HCT116 (cell line): ENCODE measurements around the gene PCSK6. TPM values are rescaled to one million over a fixed set of nuclear protein-coding genes. Genes with fewer than 3 reads are reported as not detected.

ENCODE experiments used
- ATAC-seq: fragments of 200-7000 bp; cut with Tn5 transposase; 2 replicates; pipeline ENCODE4 v1.9.1; 2020; ENCODE audit warnings: mild to moderate bottlenecking, moderate library complexity
- BruUV-seq: library from RNA; stranded (reverse); fragments of 400-500 nt; replicated peaks from 2 replicates; lab custom pipeline; 2021; lab: Mats Ljungman, UMichigan
- CTCF ChIA-PET: fragments of 300-600 bp; sonication (Branson Sonifier 250); formaldehyde crosslinking; loops from one replicate; lab custom pipeline; 2021; ENCODE audit warnings: antibody characterized with exemption; lab: Charles Lee
- POLR2A ChIA-PET: fragments of 300-600, 350-600 bp; sonication (Branson Sonifier 250); formaldehyde crosslinking; loops from one replicate; lab custom pipeline; 2021; ENCODE audit warnings: antibody characterized with exemption; lab: Charles Lee
- RAD21 ChIA-PET, 2 experiments: fragments of 300-600 bp; sonication (Branson Sonifier 250); formaldehyde crosslinking; loops; one replicate each; lab custom pipeline; 2023; ENCODE audit warnings: low total read pairs in 2 of 2; ENCODE audit not compliant: uncharacterized antibody in 2 of 2, unreplicated experiment in 2 of 2, low non-redundant PET in 1 of 2; lab: Charles Lee
- DNase-seq: peaks from one replicate; pipeline ENCODE4 v3.0.0-alpha.2; 2010; ENCODE audit warnings: low read depth, low spot score
- H2AFZ ChIP-seq: fragments of 200-600 bp; shearing (Covaris generic), sonication (generic); 2 replicates; pipeline ENCODE4 v1.6.1; 2017; ENCODE audit warnings: low read depth, mixed run types, mixed read lengths, antibody characterized with exemption, low read length; ENCODE audit not compliant: poor library complexity, severe bottlenecking
- H3K27ac ChIP-seq: 2 replicates; pipeline ENCODE4 v1.5.1; 2012; ENCODE audit warnings: low read depth, low read length
- H3K27me3 ChIP-seq: fragments of 200-600 bp; sonication (generic); 2 replicates; pipeline ENCODE4 v1.6.1; 2016; ENCODE audit warnings: mixed run types, low read length, mixed read lengths; ENCODE audit not compliant: insufficient read depth
- H3K36me3 ChIP-seq, 2 experiments: fragments of 200-500 bp in 1 of 2; fragments of 200-600 bp in 1 of 2; sonication (Bioruptor generic) in 1 of 2; sonication (generic) in 1 of 2; 2 replicates each; pipeline versions ENCODE4 v1.5.1 to v1.6.1; 2014 to 2016; ENCODE audit warnings: low read length in 2 of 2, inconsistent platforms in 1 of 2, mixed read lengths in 1 of 2, mixed run types in 1 of 2; ENCODE audit not compliant: insufficient read depth in 2 of 2, control insufficient read depth in 1 of 2
- H3K4me1 ChIP-seq, 2 experiments: fragments of 200-600 bp in 1 of 2; sonication (generic) in 1 of 2; 2 replicates each; pipeline versions ENCODE4 v1.5.1 to v1.6.1; 2012 to 2017; ENCODE audit warnings: low read length in 2 of 2, inconsistent platforms in 1 of 2, mild to moderate bottlenecking in 1 of 2, mixed read lengths in 1 of 2, mixed run types in 1 of 2, moderate library complexity in 1 of 2; ENCODE audit not compliant: insufficient read depth in 2 of 2, control insufficient read depth in 1 of 2
- H3K4me2 ChIP-seq: fragments of 200-600 bp; sonication (generic); 2 replicates; pipeline ENCODE4 v1.6.1; 2017; ENCODE audit warnings: mixed run types, low read length, mixed read lengths
- H3K4me3 ChIP-seq, 2 experiments: fragments of 200-600 bp in 1 of 2; sonication (generic) in 1 of 2; replicated peaks in 1 of 2; 2 replicates each; pipeline ENCODE4 v1.5.1; 2011 to 2016; ENCODE audit warnings: low read length in 2 of 2, control low read depth in 1 of 2, low read depth in 1 of 2, mild to moderate bottlenecking in 1 of 2, mixed read lengths in 1 of 2, mixed run types in 1 of 2
- H3K79me2 ChIP-seq: fragments of 200-600 bp; sonication (generic); 2 replicates; pipeline ENCODE4 v1.6.1; 2017; ENCODE audit warnings: mild to moderate bottlenecking, mixed run types, low read length, moderate library complexity, mixed read lengths; ENCODE audit not compliant: insufficient read depth
- H3K9ac ChIP-seq: fragments of 200-600 bp; sonication (generic); 2 replicates; pipeline ENCODE4 v1.6.1; 2016; ENCODE audit warnings: low read length, mixed read lengths
- H3K9me2 ChIP-seq: fragments of 200-600 bp; sonication (generic), shearing (Covaris generic); 2 replicates; pipeline ENCODE4 v1.6.1; 2017; ENCODE audit warnings: mixed run types, mild to moderate bottlenecking, moderate library complexity; ENCODE audit not compliant: insufficient read depth
- H3K9me3 ChIP-seq, 2 experiments: fragments of 200-500 bp in 1 of 2; fragments of 200-600 bp in 1 of 2; sonication (Bioruptor generic) in 1 of 2; sonication (generic) in 1 of 2; 2 replicates each; pipeline ENCODE4 v1.6.1; 2014 to 2017; ENCODE audit warnings: low read length in 2 of 2, mixed read lengths in 2 of 2, inconsistent platforms in 1 of 2, low read depth in 1 of 2, mild to moderate bottlenecking in 1 of 2, mixed run types in 1 of 2, moderate library complexity in 1 of 2; ENCODE audit not compliant: control insufficient read depth in 1 of 2, insufficient read depth in 1 of 2
- H4K20me1 ChIP-seq: fragments of 200-600 bp; sonication (generic), shearing (Covaris generic); 2 replicates; pipeline ENCODE4 v1.6.1; 2017; ENCODE audit warnings: mixed run types, mild to moderate bottlenecking, moderate library complexity; ENCODE audit not compliant: insufficient read depth
- CEBPB ChIP-seq: IDR thresholded peaks from 2 replicates; pipeline ENCODE4 v1.6.1; 2012; ENCODE audit warnings: low read depth
- EZH2phosphoT487 ChIP-seq: fragments of 200-600 bp; IDR thresholded peaks from 2 replicates; pipeline ENCODE4 v1.6.1; 2018; ENCODE audit warnings: antibody characterized with exemption, borderline replicate concordance
- JUND ChIP-seq: IDR thresholded peaks from 2 replicates; pipeline ENCODE4 v1.6.1; 2012
- REST ChIP-seq: IDR thresholded peaks from 2 replicates; pipeline ENCODE4 v1.6.1; 2012; ENCODE audit warnings: low read depth
- SIN3A ChIP-seq: IDR thresholded peaks from 2 replicates; pipeline ENCODE4 v1.6.1; 2012; ENCODE audit warnings: low read depth
- SP1 ChIP-seq: IDR thresholded peaks from 2 replicates; pipeline ENCODE4 v1.6.1; 2012; ENCODE audit warnings: low read depth
- YY1 ChIP-seq: IDR thresholded peaks from 2 replicates; pipeline ENCODE4 v1.6.1; 2011; ENCODE audit warnings: low read length, low read depth, moderate library complexity, mild to moderate bottlenecking; ENCODE audit not compliant: insufficient replicate concordance; ENCODE audit errors: extremely low read depth
- ZFX ChIP-seq: fragments of 450-650 bp; IDR thresholded peaks from 2 replicates; pipeline ENCODE4 v1.6.1; 2017
- ZNF274 ChIP-seq: fragments of 200-500 bp; sonication (Bioruptor generic); IDR thresholded peaks from 2 replicates; pipeline ENCODE4 v1.6.1; 2014; ENCODE audit warnings: mild to moderate bottlenecking, low read depth, low read length, inconsistent platforms
- intact Hi-C: fragments of 100-400 bp; cut with micrococcal nuclease; formaldehyde crosslinking; loops from 2 replicates; pipeline ENCODE4 v1.10.0; 2022
- total RNA-seq: library from RNA; stranded (reverse); gene quantifications from one replicate; pipeline ENCODE4 v1.2.1, GENCODE V29; 2021; ENCODE audit not compliant: unreplicated experiment

Gene PCSK6
- total RNA-seq, 1 experiment from 2014 or later: 13.5 TPM

- no peak overlapping the region for H2AFZ ChIP-seq
- no peaks in the 10 kb centered on the region for H3K27me3 ChIP-seq
- H4K20me1 ChIP-seq: no peaks in the 10 kb centered on the region
- POLR2A ChIA-PET: no interaction called here
- intact Hi-C loops: no loop called here
- no peak for TF ChIP-seq JUND
- TF ChIP-seq SP1: no peak
- TF ChIP-seq EZH2phosphoT487: no peak
- no peak for TF ChIP-seq ZFX
- no peak for TF ChIP-seq REST
- no peak for TF ChIP-seq ZNF274
- no peak for TF ChIP-seq CEBPB
- TF ChIP-seq SIN3A: no peak
- no peak for TF ChIP-seq YY1
- no TSS peak for BruUV-seq
- DNase-seq (no peak), ATAC-seq (0 out of 2 replicates have a peak, but pooled peaks have one; percentile 13)
- no peak overlapping the region for H3K4me3 ChIP-seq
- no peaks in the 10 kb centered on the region for H3K79me2 ChIP-seq
- H3K4me1 ChIP-seq: no peaks in the 10 kb centered on the region
- CTCF ChIA-PET: no interaction called here
- no peaks in the 10 kb centered on the region for H3K9me3 ChIP-seq
- RAD21 ChIA-PET: no interaction called here
- no peak overlapping the region for H3K9ac ChIP-seq
- H3K9me2 ChIP-seq: no peaks in the 10 kb centered on the region
- no peaks in the 10 kb centered on the region for H3K36me3 ChIP-seq
- no peak overlapping the region for H3K27ac ChIP-seq
- no peak overlapping the region for H3K4me2 ChIP-seq
Observed at GRCh38 chr15:101307897-101308603, 181.5 kb downstream of the PCSK6 start.
